B cell (primary cell): ENCODE data around the gene PPP1R12A. TPM values are rescaled to one million over a fixed set of nuclear protein-coding genes. Genes with fewer than 3 reads are reported as not detected.
"Not testable (repeated sequence)": the region's sequence is repeated elsewhere in the genome, so short reads cannot be mapped to it uniquely, and the experiment has no call there.

Source experiments
- ATAC-seq: fragments of 200-7000 bp; cut with Tn5 transposase; one replicate; pipeline ENCODE4 v1.10.0; 2021; ENCODE audit warnings: low read depth, mild to moderate bottlenecking, moderate number of reproducible peaks, moderate library complexity
- CTCF ChIA-PET: fragments of 350-600 bp; sonication (Branson Sonifier 250); formaldehyde crosslinking; loops from one replicate; lab custom pipeline; 2021; ENCODE audit warnings: antibody characterized with exemption, inconsistent platforms; lab: Charles Lee
- POLR2A ChIA-PET: fragments of 350-600 bp; sonication (Branson Sonifier 250); formaldehyde crosslinking; loops from one replicate; lab custom pipeline; 2021; ENCODE audit warnings: antibody characterized with exemption; lab: Charles Lee
- DNase-seq: peaks from one replicate; pipeline ENCODE4 v3.0.0; 2013
- H2AFZ ChIP-seq: 2 replicates; pipeline ENCODE4 v1.6.1; 2012; ENCODE audit warnings: mild to moderate bottlenecking, low read depth, low read length; ENCODE audit not compliant: insufficient read depth, poor library complexity, severe bottlenecking
- H3K27ac ChIP-seq, 2 donors: 1 replicate in 1 of 2; 2 replicates in 1 of 2; pipeline ENCODE4 v1.5.1; 2012 to 2013; ENCODE audit warnings: low read length in 2 of 2, mild to moderate bottlenecking in 2 of 2, moderate library complexity in 1 of 2
- H3K27me3 ChIP-seq, 4 experiments: fragments of 200-600 bp in 1 of 4; sonication (generic) in 1 of 4; replicated peaks in 1 of 4; 1 replicate in 2 of 4; 2 replicates in 2 of 4; pipeline versions ENCODE4 v1.6.1 to v1.7.0; 2013 to 2016; ENCODE audit warnings: low read length in 3 of 4, mild to moderate bottlenecking in 2 of 4, mixed read lengths in 1 of 4, moderate library complexity in 1 of 4; ENCODE audit not compliant: insufficient read depth in 4 of 4, control insufficient read depth in 3 of 4; ENCODE audit errors: control extremely low read depth in 1 of 4
- H3K36me3 ChIP-seq, 2 experiments: replicated peaks in 1 of 2; 1 replicate in 1 of 2; 2 replicates in 1 of 2; pipeline versions ENCODE4 v1.6.1 to v1.7.1; 2013; ENCODE audit warnings: low read length in 1 of 2; ENCODE audit not compliant: insufficient read depth in 2 of 2, control insufficient read depth in 1 of 2; ENCODE audit errors: control extremely low read depth in 1 of 2, extremely low read depth in 1 of 2
- H3K4me1 ChIP-seq, 2 donors: fragments of 200-600 bp in 1 of 2; sonication (generic) in 1 of 2; 1 replicate in 1 of 2; 2 replicates in 1 of 2; pipeline versions ENCODE4 v1.5.1 to v1.6.1; 2013 to 2017; ENCODE audit warnings: low read length in 2 of 2; ENCODE audit not compliant: control insufficient read depth in 2 of 2, insufficient read depth in 2 of 2
- H3K4me2 ChIP-seq: replicated peaks from 2 replicates; pipeline ENCODE3; 2012; ENCODE audit warnings: mild to moderate bottlenecking, low read depth, low read length; ENCODE audit not compliant: poor library complexity, severe bottlenecking
- H3K4me3 ChIP-seq, 5 experiments: fragments of 200-600 bp in 1 of 5; sonication (generic) in 1 of 5; 1 replicate in 3 of 5; 2 replicates in 2 of 5; pipeline versions ENCODE4 v1.5.1 to v1.7.0; 2011 to 2016; ENCODE audit warnings: low read length in 4 of 5, mild to moderate bottlenecking in 4 of 5, low read depth in 2 of 5, control low read depth in 1 of 5, moderate library complexity in 1 of 5; ENCODE audit not compliant: insufficient read depth in 1 of 5; ENCODE audit errors: control extremely low read depth in 1 of 5, extremely low read depth in 1 of 5
- H3K79me2 ChIP-seq: fragments of 200-600 bp; sonication (generic); one replicate; pipeline ENCODE4 v1.6.0; 2016; ENCODE audit warnings: low read length; ENCODE audit not compliant: control insufficient read depth, insufficient read depth
- H3K9ac ChIP-seq: fragments of 200-600 bp; sonication (generic); 2 replicates; pipeline ENCODE4 v1.6.1; 2017; ENCODE audit warnings: mild to moderate bottlenecking, low read length, moderate library complexity
- H3K9me3 ChIP-seq, 3 donors: one replicate each; pipeline versions ENCODE4 v1.6.1 to v1.7.1; 2013; ENCODE audit warnings: low read length in 2 of 3; ENCODE audit not compliant: control insufficient read depth in 2 of 3, insufficient read depth in 1 of 3; ENCODE audit errors: control extremely low read depth in 1 of 3
- H4K20me1 ChIP-seq: 2 replicates; pipeline ENCODE4 v1.6.0; 2012; ENCODE audit warnings: mild to moderate bottlenecking, low read length; ENCODE audit not compliant: insufficient read depth, control insufficient read depth, poor library complexity, severe bottlenecking
- H3K27ac Mint-ChIP-seq: one replicate; pipeline ENCODE4 v1.8.0; 2021; ENCODE audit warnings: mixed read lengths
- H3K27me3 Mint-ChIP-seq: one replicate; pipeline ENCODE4 v1.8.0; 2021; ENCODE audit warnings: mixed read lengths
- H3K4me1 Mint-ChIP-seq: one replicate; pipeline ENCODE4 v1.8.0; 2021; ENCODE audit warnings: mixed read lengths
- H3K4me3 Mint-ChIP-seq: one replicate; pipeline ENCODE4 v1.8.0; 2021; ENCODE audit warnings: mixed read lengths
- H3K9me3 Mint-ChIP-seq: one replicate; pipeline ENCODE4 v1.8.0; 2022; ENCODE audit warnings: mixed read lengths; ENCODE audit not compliant: insufficient read depth
- EZH2 ChIP-seq: IDR thresholded peaks from 2 replicates; pipeline ENCODE4 v1.6.1; 2012; ENCODE audit warnings: borderline replicate concordance, low read depth, mild to moderate bottlenecking, moderate library complexity, low read length; ENCODE audit not compliant: insufficient read depth, poor library complexity, severe bottlenecking
- WGBS: methylation state at CpG from one replicate; pipeline ENCODE4 v1.1.5; 2013; ENCODE audit warnings: missing lambda C conversion rate; ENCODE audit not compliant: insufficient coverage; 5-methylcytosine and 5-hydroxymethylcytosine counted together
- intact Hi-C: fragments of 100-400 bp; cut with micrococcal nuclease; formaldehyde crosslinking; loops from one replicate; pipeline ENCODE4 v1.10.0; 2022
- polyA plus RNA-seq: library from polyadenylated mRNA; depleted of rRNA; stranded (reverse); fragments of >200 nt; gene quantifications from 2 replicates; pipeline ENCODE4 v1.2.3, GENCODE V29; 2012
- total RNA-seq, 2 donors: library from RNA; stranded (reverse); fragments of 120-200 nt in 1 of 2; gene quantifications; 1 replicate in 1 of 2; 2 replicates in 1 of 2; pipeline versions ENCODE4 v1.2.3 to v1.2.4, GENCODE V29; 2013 to 2022
- TF ChIP-seq, protein P1 (sequence below): fragments of 200-600 bp; IDR thresholded peaks from one replicate; pipeline ENCODE4 v1.8.0; 2022; ENCODE audit warnings: antibody characterized with exemption, mild to moderate bottlenecking

Gene PPP1R12A
- total and polyA plus RNA-seq, 2 donors (not counting 1 experiment from before 2014, with no cell fraction given) = 18.3 to 110 TPM

GRCh38 chr12:79822475-79822874 lies 112.4 kb downstream of the PPP1R12A start:
- intact Hi-C loops = loop anchor here (10.0 kb wide), 1 partner anchor 112 kb away; the partner anchor contains the start of gene PPP1R12A
- H3K4me1 ChIP-seq = no peaks in the 10 kb centered on the region
- H3K79me2 ChIP-seq = peaks cover 3% of the 10 kb centered on the region
- H3K9ac ChIP-seq = no peak overlapping the region
- no peak overlapping the region for H3K4me3 ChIP-seq
- H3K9me3 ChIP-seq = peaks cover 0 to 1% (median 0%) of the 10 kb centered on the region in 3 donors
- POLR2A ChIA-PET = no interaction called here
- TF ChIP-seq, protein P1, sequence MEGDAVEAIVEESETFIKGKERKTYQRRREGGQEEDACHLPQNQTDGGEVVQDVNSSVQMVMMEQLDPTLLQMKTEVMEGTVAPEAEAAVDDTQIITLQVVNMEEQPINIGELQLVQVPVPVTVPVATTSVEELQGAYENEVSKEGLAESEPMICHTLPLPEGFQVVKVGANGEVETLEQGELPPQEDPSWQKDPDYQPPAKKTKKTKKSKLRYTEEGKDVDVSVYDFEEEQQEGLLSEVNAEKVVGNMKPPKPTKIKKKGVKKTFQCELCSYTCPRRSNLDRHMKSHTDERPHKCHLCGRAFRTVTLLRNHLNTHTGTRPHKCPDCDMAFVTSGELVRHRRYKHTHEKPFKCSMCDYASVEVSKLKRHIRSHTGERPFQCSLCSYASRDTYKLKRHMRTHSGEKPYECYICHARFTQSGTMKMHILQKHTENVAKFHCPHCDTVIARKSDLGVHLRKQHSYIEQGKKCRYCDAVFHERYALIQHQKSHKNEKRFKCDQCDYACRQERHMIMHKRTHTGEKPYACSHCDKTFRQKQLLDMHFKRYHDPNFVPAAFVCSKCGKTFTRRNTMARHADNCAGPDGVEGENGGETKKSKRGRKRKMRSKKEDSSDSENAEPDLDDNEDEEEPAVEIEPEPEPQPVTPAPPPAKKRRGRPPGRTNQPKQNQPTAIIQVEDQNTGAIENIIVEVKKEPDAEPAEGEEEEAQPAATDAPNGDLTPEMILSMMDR = no peak
- no peak for TF ChIP-seq EZH2
- no peak for DNase-seq
- no peak overlapping the region for H3K27ac ChIP-seq
- H4K20me1 ChIP-seq = peaks cover 7% of the 10 kb centered on the region
- no peak overlapping the region for H3K4me3 Mint-ChIP-seq
- H3K27me3 Mint-ChIP-seq = no peaks in the 10 kb centered on the region
- H2AFZ ChIP-seq = no peak overlapping the region
- H3K9me3 Mint-ChIP-seq = peaks cover 3% of the 10 kb centered on the region
- no peaks in the 10 kb centered on the region for H3K27me3 ChIP-seq
- CTCF ChIA-PET = no interaction called here
- H3K4me2 ChIP-seq = no peak overlapping the region
- H3K4me1 Mint-ChIP-seq = peaks cover 10% of the 10 kb centered on the region
- no peak overlapping the region for H3K27ac Mint-ChIP-seq
- no peak for ATAC-seq
- peaks cover 3 to 32% of the 10 kb centered on the region in 2 experiments for H3K36me3 ChIP-seq

GRCh38 chr12:79818856-79819255 lies 116.0 kb downstream of the PPP1R12A start:
- Histone ChIP-seq H3K4me3 (no peak overlapping the region), H3K27ac (no peak overlapping the region), H4K20me1 (peaks cover 7% of the 10 kb centered on the region), H3K9ac (no peak overlapping the region), H2AFZ (no peak overlapping the region), H3K36me3 (peaks cover 10 to 39% of the 10 kb centered on the region in 2 experiments), H3K79me2 (peaks cover 3% of the 10 kb centered on the region), H3K27me3 (no peaks in the 10 kb centered on the region), H3K4me2 (no peak overlapping the region), H3K9me3 (no peaks in the 10 kb centered on the region), H3K4me1 (no peaks in the 10 kb centered on the region)
- intact Hi-C loops = no loop called here
- no peak overlapping the region for H3K27ac Mint-ChIP-seq
- no peaks in the 10 kb centered on the region for H3K9me3 Mint-ChIP-seq
- 100% methylated on average over 1 of the region's 3 CpGs for WGBS
- CTCF ChIA-PET = no interaction called here
- POLR2A ChIA-PET = no interaction called here
- no peaks in the 10 kb centered on the region for H3K4me1 Mint-ChIP-seq
- TF ChIP-seq, protein P1 = no peak
- TF ChIP-seq EZH2 = no peak
- no peaks in the 10 kb centered on the region for H3K27me3 Mint-ChIP-seq
- ATAC-seq (no peak), DNase-seq (no peak)
- no peak overlapping the region for H3K4me3 Mint-ChIP-seq

- H2AFZ ChIP-seq, H3K79me2 ChIP-seq, H3K27me3 Mint-ChIP-seq, ATAC-seq, H3K9ac ChIP-seq, H4K20me1 ChIP-seq, H3K4me2 ChIP-seq, intact Hi-C loops, H3K4me1 ChIP-seq, H3K4me3 ChIP-seq, H3K4me3 Mint-ChIP-seq, H3K27ac ChIP-seq, H3K27me3 ChIP-seq, H3K9me3 Mint-ChIP-seq, POLR2A ChIA-PET, CTCF ChIA-PET, H3K9me3 ChIP-seq, H3K4me1 Mint-ChIP-seq, DNase-seq, H3K27ac Mint-ChIP-seq: not testable (repeated sequence)
- H3K36me3 ChIP-seq = peaks cover 22 to 71% of the 10 kb centered on the region in 2 experiments
- 100% methylated on average over 1 of the region's 10 CpGs for WGBS
Measured at GRCh38 chr12:79784366-79785065, 150.4 kb downstream of the PPP1R12A start.
